ENCODE results near the gene MUC2. TPM values are rescaled to one million over a fixed set of nuclear protein-coding genes. Genes with fewer than 3 reads are reported as not detected.

The MUC2 gene
- total RNA-seq, 1 donor from 2014 or later: not detected

- no peaks in the 10 kb centered on the region for H3K27me3 ChIP-seq (ENCODE audit: insufficient read depth, low read length)
- no peak overlapping the region for H3K4me2 ChIP-seq (ENCODE audit: low read length)
- DNase-seq (ENCODE audit: low read depth) (no peak), FAIRE-seq (no peak)
- Mint-ChIP-seq H3K27ac (ENCODE audit: unreplicated experiment) (no peak overlapping the region), H3K9me3 (ENCODE audit: unreplicated experiment) (no peaks in the 10 kb centered on the region), H3K27me3 (ENCODE audit: low read depth, unreplicated experiment) (peaks cover 4% of the 10 kb centered on the region), H3K36me3 (ENCODE audit: low read depth, unreplicated experiment) (no peaks in the 10 kb centered on the region), H3K4me3 (ENCODE audit: unreplicated experiment) (no peak overlapping the region), H3K4me1 (ENCODE audit: low read depth, unreplicated experiment) (peaks cover 5% of the 10 kb centered on the region)
- H2AFZ ChIP-seq (ENCODE audit: low read depth, low read length): no peak overlapping the region
- H3K36me3 ChIP-seq (ENCODE audit: insufficient read depth, low read length): no peaks in the 10 kb centered on the region
- no peak overlapping the region for H3K27ac ChIP-seq (ENCODE audit: low read depth, low read length)
- no peak overlapping the region for H3K4me3 ChIP-seq (ENCODE audit: insufficient read depth, low read depth, low read length)
- TF ChIP-seq CTCF (IDR thresholded peaks at IDR 0.05; ENCODE audit: insufficient read depth, low read depth, low read length) (no peak), EZH2 (IDR thresholded peaks at IDR 0.05; ENCODE audit: insufficient read depth, low read length) (no peak)
- H3K4me1 ChIP-seq (ENCODE audit: insufficient read depth, low read length): peaks cover 20% of the 10 kb centered on the region
- no peaks in the 10 kb centered on the region for H3K9me3 ChIP-seq (ENCODE audit: insufficient read depth, low read depth, low read length)
- H3K79me2 ChIP-seq (ENCODE audit: insufficient read depth, low read length): no peaks in the 10 kb centered on the region
- no peaks in the 10 kb centered on the region for H4K20me1 ChIP-seq (ENCODE audit: insufficient read depth, low read length)
- no peak overlapping the region for H3K9ac ChIP-seq (ENCODE audit: low read length)
Observed at GRCh38 chr11:1075341-1075911, 752 bp downstream of the MUC2 start.

GRCh38 chr11:1076061-1076665 is 1.5 kb downstream of the MUC2 start:
- Histone ChIP-seq H3K27me3 (ENCODE audit: insufficient read depth, low read length) (no peaks in the 10 kb centered on the region), H3K9me3 (ENCODE audit: insufficient read depth, low read depth, low read length) (no peaks in the 10 kb centered on the region), H3K4me2 (ENCODE audit: low read length) (no peak overlapping the region), H3K4me1 (ENCODE audit: insufficient read depth, low read length) (peaks cover 20% of the 10 kb centered on the region), H3K4me3 (ENCODE audit: insufficient read depth, low read depth, low read length) (no peak overlapping the region), H3K27ac (ENCODE audit: low read depth, low read length) (no peak overlapping the region), H2AFZ (ENCODE audit: low read depth, low read length) (no peak overlapping the region), H4K20me1 (ENCODE audit: insufficient read depth, low read length) (no peaks in the 10 kb centered on the region), H3K9ac (ENCODE audit: low read length) (no peak overlapping the region), H3K79me2 (ENCODE audit: insufficient read depth, low read length) (no peaks in the 10 kb centered on the region), H3K36me3 (ENCODE audit: insufficient read depth, low read length) (no peaks in the 10 kb centered on the region)
- TF ChIP-seq CTCF (IDR thresholded peaks at IDR 0.05; ENCODE audit: insufficient read depth, low read depth, low read length) (no peak), EZH2 (IDR thresholded peaks at IDR 0.05; ENCODE audit: insufficient read depth, low read length) (no peak)
- no peak overlapping the region for H3K27ac Mint-ChIP-seq (ENCODE audit: unreplicated experiment)
- no peak overlapping the region for H3K4me3 Mint-ChIP-seq (ENCODE audit: unreplicated experiment)
- no peaks in the 10 kb centered on the region for H3K9me3 Mint-ChIP-seq (ENCODE audit: unreplicated experiment)
- H3K36me3 Mint-ChIP-seq (ENCODE audit: low read depth, unreplicated experiment): no peaks in the 10 kb centered on the region
- H3K27me3 Mint-ChIP-seq (ENCODE audit: low read depth, unreplicated experiment): peaks cover 4% of the 10 kb centered on the region
- DNase-seq (ENCODE audit: low read depth) (no peak), FAIRE-seq (no peak)
- peaks cover 5% of the 10 kb centered on the region for H3K4me1 Mint-ChIP-seq (ENCODE audit: low read depth, unreplicated experiment)

GRCh38 chr11:1077033-1077416 is 2.4 kb downstream of the MUC2 start:
- Histone ChIP-seq H3K36me3 (ENCODE audit: insufficient read depth, low read length) (no peaks in the 10 kb centered on the region), H3K4me1 (ENCODE audit: insufficient read depth, low read length) (peaks cover 18% of the 10 kb centered on the region), H3K79me2 (ENCODE audit: insufficient read depth, low read length) (no peaks in the 10 kb centered on the region), H3K9me3 (ENCODE audit: insufficient read depth, low read depth, low read length) (no peaks in the 10 kb centered on the region), H4K20me1 (ENCODE audit: insufficient read depth, low read length) (no peaks in the 10 kb centered on the region), H3K9ac (ENCODE audit: low read length) (no peak overlapping the region), H3K27me3 (ENCODE audit: insufficient read depth, low read length) (no peaks in the 10 kb centered on the region), H3K4me2 (ENCODE audit: low read length) (no peak overlapping the region), H2AFZ (ENCODE audit: low read depth, low read length) (no peak overlapping the region), H3K27ac (ENCODE audit: low read depth, low read length) (no peak overlapping the region), H3K4me3 (ENCODE audit: insufficient read depth, low read depth, low read length) (no peak overlapping the region)
- Mint-ChIP-seq H3K4me1 (ENCODE audit: low read depth, unreplicated experiment) (peaks cover 5% of the 10 kb centered on the region), H3K9me3 (ENCODE audit: unreplicated experiment) (no peaks in the 10 kb centered on the region), H3K27me3 (ENCODE audit: low read depth, unreplicated experiment) (peaks cover 4% of the 10 kb centered on the region), H3K4me3 (ENCODE audit: unreplicated experiment) (no peak overlapping the region), H3K36me3 (ENCODE audit: low read depth, unreplicated experiment) (no peaks in the 10 kb centered on the region), H3K27ac (ENCODE audit: unreplicated experiment) (no peak overlapping the region)
- DNase-seq (ENCODE audit: low read depth): no peak
- FAIRE-seq: no peak
- TF ChIP-seq CTCF (IDR thresholded peaks at IDR 0.05; ENCODE audit: insufficient read depth, low read depth, low read length): no peak
- TF ChIP-seq EZH2 (IDR thresholded peaks at IDR 0.05; ENCODE audit: insufficient read depth, low read length): no peak

Data from astrocyte (in vitro differentiated cells and primary cell).